GOT3 (cell line): Measurements from ENCODE around the gene WBP1L.
"Not testable (repeated sequence)": the region's sequence is repeated elsewhere in the genome, so short reads cannot be mapped to it uniquely, and the experiment has no call there.

Source experiments
- DNase-seq: peaks from one replicate; lab custom pipeline; 2025; ENCODE audit warnings: mixed read lengths; lab: John Stamatoyannopoulos, UW

Gene WBP1L

DNA sequence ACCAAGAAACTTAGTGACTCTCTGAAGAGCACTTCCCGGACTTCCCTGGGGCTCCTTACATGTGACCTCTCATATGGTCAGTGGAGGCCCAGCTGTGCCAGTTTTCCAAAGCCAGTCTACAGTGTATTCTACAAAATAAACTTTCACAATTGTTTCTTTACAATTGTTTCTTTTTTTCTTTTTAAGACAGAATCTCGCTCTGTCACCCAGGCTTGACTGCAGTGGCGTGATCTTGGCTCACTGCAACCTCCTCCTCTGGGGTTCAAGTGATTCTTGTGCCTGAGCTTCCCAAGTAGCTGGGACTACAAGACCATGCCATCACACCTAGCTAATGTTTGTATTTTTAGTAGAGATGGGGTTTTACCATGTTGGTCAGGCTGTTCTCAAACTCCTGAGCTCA, 67.6 kb downstream of the WBP1L start:
- DNase-seq = no peak

DNA sequence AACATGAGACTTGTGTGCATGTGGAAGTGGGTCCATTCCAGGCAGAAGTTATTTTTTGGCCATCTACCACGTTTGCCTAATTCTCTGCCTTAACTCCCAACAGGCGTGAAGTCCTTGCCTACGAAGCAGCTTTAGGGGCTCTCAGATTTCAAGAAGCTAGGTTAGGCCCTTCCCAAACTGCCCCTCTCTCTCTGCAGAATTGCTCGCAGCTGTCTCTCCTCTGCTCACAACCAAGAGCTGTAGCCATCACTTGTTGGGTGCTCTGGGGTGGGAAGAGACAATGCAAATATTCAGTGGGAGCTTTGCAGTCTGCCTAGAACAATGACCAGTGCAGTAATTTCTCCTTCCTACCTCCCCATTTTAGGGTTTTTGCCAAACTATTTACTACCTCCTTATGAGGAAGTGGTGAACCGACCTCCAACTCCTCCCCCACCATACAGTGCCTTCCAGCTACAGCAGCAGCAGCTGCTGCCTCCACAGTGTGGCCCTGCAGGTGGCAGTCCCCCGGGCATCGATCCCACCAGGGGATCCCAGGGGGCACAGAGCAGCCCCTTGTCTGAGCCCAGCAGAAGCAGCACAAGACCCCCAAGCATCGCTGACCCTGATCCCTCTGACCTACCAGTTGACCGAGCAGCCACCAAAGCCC, 68.6 kb downstream of the WBP1L start:
- no peak for DNase-seq

DNA sequence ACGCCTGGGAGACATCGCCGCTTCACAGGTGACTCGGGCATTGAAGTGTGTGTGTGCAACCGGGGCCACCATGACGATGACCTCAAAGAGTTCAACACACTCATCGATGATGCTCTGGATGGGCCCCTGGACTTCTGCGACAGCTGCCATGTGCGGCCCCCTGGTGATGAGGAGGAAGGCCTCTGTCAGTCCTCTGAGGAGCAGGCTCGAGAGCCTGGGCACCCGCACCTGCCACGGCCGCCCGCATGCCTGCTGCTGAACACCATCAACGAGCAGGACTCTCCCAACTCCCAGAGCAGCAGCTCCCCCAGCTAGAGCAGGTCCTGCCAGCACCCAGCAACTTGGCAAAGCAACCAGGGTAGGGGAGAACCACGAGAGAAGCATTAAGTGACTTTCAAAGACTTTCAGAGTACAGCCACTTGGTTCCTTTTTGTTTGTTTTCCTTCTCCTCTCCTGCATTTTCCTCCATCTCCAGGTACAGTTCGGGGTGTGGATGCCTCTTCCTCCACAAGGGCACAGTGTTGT, 69.3 kb downstream of the WBP1L start:
- DNase-seq = no peak

DNA sequence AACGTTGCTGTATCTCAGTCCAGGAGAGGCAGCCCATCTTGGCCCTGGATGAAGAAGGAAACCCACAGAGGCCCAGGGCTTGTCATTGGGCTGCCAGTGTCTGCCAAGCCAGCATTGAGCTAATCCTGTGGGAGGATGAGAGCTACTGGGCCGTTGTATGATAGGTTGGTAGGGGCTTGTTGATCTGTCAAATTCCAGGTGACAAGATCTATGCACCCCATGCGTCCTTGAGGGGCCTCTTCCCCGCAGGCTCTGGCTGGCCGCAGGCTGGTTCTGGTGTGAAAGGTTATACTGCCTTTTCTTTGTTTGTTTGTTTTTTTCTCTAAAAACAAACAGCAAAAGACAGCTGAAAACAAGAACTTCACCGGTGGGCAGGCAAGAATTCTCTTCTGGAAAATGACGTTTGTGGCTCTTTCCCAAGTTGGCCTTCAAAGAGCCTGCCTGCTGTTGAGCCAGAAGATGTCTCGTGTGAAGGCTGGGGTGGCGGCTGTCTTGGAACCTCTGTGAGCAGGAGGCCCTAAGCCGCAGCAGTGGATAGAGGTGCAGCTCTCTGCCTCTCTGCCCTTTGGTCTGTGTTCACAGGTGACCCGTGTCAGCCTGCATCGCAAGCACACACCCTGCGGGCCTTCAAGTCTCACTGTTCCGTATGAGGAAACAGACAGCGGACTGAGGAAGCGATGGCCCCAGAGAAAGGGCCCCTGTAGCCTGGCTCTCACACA, 70.1 kb downstream of the WBP1L start:
- DNase-seq = no peak

DNA sequence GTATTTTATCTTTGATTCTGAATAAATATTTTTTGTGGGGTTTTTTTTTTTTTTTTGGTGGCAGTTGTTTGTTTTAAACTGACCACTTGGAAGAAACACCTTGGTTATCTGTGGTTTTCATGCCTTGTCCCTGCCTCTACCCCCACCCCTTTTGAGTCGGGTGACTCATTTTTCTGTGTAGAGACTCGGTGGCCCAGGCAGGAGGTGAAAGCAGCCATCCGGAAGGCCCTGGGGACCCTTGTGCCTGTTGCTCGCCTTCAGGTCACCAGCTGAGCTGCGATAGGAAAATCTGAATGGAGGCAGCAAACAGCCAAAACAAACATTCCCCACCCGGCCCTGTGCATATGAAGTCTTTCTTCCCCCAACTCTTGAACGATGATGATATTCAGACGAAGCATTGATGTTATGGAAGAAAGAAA, 70.7 kb downstream of the WBP1L start:
- DNase-seq = no peak

DNA sequence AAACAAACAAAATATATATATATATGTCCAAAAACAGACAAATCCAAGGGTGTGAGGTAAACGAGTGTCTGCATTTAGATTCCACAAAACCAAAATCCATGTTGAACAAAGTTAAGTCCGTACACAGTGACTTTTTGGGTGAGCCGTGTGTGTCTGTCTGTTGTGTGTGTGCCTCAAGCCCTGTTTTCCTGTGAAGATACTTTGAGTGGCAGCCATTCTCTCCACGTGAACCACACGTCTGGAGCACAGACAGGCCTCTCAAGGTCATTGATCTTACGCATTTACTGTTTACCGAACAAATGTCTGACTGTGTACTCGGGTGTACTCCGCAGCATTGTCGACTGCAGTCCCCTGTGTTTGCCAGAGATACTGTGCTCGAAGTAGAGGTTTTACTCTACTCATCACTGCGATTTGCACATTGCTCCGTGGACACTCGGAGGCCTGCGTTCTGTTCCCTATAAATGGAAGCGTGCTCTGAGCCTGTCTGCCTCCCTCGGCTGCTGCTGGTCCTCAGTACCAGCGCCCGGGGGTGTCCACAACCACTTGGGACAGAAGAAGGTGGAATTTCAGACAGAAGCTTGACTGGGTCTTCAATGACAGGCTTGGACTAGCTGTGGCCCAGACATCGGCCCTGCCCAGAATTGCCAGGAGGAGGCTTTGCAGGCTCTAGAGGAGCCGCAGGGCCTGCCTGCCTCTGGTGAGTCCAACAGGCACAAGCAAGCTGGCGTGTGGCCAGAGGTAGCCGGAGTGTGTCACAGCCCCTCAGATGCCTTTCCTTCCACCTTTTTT, 71.3 kb downstream of the WBP1L start:
- DNase-seq = no peak

DNA sequence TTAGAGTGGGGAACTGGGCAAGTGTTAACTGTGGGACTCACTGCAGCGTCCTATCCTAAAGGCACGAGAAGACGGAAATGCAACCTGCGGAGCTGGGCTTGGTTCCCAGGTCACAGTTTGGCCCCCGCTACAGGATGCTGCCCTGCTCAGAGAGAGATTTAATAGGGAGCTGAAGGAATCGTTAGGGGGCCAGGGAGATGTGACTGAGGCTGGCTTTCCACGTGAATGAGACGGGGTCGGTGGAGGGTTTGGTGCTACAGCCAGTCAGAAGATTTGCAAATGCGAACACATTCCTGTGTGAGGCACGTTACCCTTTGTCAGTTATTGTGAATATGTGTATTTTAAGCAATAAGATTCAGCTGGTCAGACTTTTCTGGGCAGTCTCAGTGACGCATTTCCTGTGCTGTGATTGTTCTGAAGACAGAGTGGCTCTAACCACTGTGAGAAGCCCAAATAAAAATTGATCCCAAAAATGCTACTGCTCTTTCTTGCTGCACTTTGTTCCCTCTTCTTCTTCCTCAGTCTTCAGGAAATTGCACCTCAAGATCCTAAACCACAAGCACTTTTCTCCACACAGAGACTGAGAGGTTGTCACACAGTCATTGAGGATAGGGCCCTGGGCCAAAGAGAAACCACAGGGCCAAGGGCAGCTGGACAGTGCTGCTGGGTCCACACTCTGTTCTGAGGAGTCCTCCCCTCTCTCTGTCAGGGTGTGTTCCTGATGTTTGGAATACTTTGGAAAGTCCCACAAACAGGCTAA, 72.2 kb downstream of the WBP1L start:
- no peak for DNase-seq

DNA sequence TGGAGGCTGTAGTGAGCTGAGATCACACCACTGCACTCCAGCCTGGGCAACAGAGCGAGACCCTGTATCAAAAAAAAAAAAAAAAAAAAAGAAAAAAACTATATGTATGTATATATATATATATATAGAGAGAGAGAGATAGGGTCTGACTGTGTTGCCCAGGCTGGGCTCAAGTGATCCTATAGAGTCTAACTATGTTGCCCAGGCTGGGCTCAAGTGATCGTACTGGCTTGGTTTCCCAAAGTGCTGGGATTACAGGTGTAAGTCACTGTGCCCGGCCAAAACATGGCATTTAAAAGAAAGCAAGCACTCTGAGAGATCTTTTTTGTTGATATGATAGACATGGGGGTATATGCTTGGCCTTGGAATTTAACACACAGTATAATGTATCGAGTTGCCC, 73.4 kb downstream of the WBP1L start:
- no peak for DNase-seq

DNA sequence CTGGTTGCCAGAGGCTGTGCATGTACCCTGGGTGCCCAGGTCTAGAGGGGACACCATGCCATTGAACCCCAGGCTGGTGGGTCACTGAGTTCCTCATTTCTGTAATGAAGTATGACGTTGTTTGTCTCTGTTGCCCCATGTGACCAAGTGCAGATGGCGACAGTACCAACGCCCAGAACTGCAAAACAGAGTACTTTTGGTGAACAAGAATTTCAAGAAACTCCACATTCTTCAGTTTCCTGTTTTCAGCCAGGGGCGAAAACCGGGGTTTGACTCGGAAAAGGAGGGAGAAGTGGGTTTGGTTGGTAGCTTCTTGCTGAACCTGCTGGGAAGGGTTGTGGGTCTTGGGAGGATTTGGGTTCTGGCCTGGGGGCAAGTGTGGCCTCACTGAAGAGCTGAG, 75.3 kb downstream of the WBP1L start:
- no peak for DNase-seq

DNA sequence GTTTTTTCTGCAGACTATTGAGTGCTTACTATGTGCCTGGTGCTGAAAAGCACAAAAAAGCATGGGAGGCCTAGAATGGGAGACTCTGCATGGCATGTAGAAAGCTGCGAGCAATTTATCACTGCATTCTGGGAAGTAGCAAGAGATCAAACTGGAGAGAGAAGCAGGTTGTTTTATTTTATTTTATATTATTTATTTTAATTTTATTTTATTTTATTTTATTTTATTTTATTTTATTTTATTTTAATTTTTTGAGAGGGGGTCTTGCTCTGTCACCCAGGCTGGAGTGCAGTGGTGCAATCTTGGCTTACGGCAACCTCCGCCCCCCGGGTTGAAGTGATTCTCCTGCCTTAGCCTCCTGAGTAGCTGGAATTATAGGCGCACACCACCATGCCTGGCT, 76.3 kb downstream of the WBP1L start:
- not testable (repeated sequence) for DNase-seq

DNA sequence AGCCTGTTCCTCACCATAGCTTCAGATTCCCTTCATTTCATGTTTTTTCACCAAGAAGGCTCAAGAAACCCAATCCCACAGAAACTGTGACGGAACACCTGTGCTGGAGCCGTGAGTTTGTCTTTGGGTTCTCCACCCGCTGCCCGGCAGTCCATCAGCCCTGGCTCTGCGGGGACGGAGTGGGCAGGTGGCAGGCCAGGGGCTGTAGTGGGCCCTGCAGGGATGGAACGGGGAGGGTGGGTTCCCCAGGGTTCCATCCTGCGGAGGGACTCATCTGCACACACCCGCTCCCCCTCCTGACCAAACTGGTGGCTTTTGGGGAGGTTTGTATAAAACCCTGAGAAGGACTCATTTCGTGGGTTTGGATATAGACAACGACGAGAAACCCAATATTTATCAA, 78.5 kb downstream of the WBP1L start:
- DNase-seq = no peak

DNA sequence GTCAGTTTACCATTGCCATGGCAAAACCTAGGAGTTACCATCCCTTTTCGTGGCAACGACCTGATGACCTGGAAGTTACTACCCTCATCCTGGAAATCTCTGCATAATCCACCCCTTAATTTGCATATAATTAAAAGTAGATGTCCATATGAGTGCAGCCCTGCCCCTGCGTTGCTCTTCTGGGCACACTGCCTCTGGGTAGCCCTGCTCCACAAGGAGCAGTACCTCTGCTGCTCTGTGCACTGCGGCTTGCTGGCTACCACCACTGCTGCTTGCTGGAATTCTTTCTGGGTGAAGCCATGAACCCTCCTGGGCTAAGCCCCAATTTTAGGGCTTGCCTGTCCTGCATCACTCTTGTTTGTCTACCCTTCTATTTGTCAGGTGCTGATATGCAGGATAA, 80.9 kb downstream of the WBP1L start:
- DNase-seq = no peak

DNA sequence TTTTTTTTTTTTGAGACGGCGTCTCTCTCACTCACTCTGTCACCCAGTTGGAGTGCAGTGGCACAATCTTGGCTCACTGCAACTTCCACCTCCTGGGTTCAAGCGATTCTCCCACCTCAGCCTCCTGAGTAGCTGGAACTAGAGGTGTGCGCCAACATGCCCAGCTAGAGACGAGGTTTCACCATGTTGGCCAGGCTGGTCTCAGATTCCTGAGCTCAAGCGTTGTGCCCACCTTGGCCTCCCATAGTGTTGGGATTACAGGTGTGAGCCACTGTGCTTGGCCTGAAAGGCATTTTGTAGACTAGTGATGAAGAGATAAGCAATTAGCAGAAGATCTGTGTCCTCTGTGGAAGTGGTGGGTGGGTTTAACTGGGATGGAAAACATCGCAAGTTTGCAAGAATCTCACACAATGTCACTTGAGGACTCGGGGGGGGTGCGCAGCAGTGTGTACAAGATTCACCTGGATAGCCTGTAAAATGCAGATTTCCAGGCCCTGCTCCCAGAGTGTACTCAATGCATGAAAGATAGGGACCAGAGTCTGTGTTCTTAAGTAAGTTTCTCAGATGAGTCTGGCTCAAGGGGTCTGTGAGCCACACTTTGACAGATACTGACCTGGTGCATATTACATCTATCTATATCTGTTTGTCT, 82.5 kb downstream of the WBP1L start:
- DNase-seq = no peak

DNA sequence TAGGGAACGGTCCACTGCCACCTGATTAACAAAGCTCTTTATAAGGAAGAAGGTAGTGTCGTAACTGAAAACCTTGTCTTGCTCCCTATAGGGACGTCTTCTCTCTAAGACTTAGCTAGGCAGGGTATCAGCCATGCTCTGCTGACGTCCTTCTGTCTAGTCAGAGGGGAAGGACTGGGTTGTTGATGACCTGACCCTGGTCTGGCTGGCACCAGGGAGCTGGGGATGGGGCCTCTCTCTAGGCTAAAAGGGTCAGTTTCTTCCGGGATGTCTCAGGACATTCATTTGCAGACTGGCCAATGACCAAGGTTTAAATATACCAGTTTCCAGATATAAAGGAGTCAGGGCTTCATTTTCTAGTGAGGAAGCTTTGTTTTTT, 83.8 kb downstream of the WBP1L start:
- DNase-seq = no peak

DNA sequence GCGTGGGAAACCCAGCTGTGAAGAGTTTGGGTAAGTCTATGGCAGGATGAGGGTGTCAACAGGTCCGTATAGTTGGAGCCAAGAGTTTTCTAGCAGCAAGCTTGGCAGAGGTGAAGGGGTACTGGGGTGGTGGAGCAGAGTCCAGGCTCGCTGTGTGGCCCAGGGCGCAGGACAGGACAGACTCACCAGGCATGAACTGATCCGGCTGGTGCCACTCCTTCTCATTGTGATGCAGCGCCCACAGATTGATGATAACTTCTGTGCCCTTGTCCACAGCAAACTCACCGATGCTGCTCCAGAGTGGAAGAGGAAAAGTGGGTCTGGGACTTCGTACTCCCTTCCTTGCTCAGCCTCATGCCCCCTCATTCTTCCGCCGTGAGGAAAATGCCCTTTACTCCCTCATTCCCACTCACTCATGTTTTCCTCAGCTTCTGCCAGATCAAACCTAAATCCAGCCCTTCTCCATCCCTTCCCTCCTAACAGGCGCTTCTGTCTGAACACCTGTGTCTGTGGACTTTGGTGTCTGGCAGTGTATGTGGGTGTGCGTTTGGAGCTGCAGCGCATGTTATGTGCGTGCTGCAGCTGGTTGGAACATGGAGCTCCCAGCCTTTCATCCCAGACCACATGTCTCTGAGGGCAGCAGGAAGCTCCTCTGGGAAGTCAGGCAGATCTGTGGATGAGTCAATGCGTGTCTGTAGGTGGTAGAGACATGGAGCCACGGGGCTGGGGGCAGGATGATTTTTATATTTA, 87.7 kb downstream of the WBP1L start:
- no peak for DNase-seq

DNA sequence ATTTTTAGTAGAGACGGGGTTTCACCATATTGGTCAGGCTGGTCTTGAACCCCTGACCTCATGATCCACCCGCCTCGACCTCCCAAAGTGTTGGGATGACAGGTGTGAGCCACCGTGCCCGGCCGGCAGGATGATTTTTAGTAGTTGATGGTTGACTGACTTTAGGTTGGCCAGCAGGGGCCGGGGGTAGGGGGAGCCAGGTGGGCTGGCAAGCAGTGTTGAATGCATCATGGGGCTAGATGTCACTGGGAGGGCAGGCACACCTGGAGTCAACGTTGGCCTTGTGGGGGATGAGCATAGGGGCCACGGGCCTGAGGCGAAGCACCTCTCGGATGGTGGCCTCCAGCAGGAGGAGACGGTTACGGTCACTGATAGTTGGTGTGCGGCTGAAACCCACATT, 88.5 kb downstream of the WBP1L start:
- DNase-seq = no peak

DNA sequence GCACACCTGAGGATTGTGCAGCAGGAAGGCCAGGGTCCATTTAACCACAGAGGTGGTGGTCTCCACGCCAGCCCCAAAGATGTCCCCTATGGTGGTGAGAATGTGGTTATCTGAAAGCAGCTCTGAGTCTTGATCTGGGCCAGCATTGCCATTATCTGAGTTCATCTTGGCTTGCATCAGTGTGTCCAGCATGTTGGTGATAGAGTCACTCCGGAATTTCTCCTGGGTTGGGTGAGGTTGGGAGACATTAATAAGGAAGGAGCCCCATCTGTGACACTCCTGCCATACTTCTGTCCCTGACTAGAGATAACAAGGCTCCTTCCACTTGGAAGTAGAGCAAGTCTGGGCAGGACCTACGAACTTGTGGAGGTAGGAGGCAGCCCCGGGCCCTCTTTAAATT, 89.2 kb downstream of the WBP1L start:
- DNase-seq = no peak

DNA sequence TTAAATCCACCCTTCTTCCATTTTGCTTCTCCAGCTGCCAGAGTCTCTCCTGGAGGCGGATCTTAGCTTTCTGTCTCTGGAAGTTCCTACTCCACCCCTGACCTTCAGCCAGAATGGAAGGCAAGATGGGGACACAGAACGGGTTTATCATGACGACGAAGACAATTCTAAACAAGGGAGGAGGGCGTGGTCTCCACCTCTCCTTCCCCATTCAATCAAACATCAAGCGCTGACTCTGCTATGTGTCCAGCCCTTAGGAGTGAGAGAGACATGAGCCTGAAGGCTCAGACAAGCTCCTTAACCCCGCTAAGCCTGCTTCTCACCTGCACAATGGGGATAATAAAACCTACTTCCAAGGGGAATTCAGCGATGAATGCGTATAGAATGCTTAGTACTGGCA, 90.4 kb downstream of the WBP1L start:
- DNase-seq = no peak

DNA sequence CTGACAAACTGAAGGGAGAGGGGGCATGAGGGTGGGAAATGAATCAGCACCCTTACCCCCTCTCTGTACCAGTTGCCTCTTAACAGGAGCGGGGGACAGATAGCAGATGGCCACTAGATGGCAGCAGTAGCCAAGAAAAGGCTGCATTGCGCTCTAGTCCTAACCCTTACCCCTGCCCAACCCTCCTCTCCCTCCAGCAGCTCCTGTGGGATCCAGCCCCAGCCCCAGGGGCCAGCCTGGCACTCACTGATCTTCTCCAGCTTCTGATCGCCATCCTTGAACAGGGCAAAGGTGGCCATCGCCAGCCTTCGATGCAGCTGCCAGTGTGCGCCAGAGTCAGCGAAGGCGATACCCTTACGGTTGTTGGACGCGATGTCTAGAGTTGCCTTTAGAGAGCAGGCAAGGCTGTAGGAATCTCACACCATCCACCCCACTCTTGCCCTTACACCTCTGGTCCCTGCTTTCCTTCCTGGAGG, 91.3 kb downstream of the WBP1L start:
- DNase-seq = no peak

DNA sequence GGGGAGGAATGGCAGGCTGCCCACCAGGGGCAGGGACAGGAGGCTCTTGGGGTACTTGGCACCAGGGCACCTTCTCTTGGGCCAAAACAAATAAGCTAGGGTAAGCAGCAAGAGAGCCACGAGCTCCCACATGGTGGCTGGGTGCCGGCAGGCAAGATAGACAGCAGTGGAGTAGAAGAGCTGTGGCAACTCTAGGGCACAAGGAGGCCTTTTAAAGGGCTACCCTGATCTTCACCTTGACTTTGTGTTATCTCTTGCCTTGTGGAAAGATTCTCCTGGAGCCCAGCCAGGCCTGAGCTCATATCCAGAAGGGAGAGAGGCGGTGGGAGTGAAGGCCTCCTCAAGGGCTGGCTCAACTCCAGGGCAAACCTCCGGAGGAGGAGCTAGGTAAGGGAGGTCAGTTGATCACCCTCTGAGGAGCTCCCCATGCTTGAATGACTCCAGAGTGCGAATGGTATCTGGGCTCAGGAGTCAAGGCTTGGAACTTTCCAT, 93.5 kb downstream of the WBP1L start, which contains the start of gene CYP17A1:
CYP17A1 (minus strand) TSS at position 184 of the 492 bp plus-strand sequence; CDS start at position 132, 52 bp downstream.
- no peak for DNase-seq
